PC-3 (cell line): ENCODE data around the gene GATAD2A.

Source experiments
- EZH2phosphoT487 ChIP-seq: fragments of 300-600 bp; sonication (generic); IDR thresholded peaks from 2 replicates; pipeline ENCODE4 v1.6.1; 2018; ENCODE audit warnings: mild to moderate bottlenecking, antibody characterized with exemption, low read length, borderline replicate concordance
- TF ChIP-seq, protein P1 (sequence below): fragments of 300-600 bp; sonication (generic); conservative IDR thresholded peaks from 2 replicates; pipeline ENCODE4 v1.5.1; 2017; ENCODE audit warnings: antibody characterized with exemption, low read depth, mild to moderate bottlenecking, low read length

DNA sequence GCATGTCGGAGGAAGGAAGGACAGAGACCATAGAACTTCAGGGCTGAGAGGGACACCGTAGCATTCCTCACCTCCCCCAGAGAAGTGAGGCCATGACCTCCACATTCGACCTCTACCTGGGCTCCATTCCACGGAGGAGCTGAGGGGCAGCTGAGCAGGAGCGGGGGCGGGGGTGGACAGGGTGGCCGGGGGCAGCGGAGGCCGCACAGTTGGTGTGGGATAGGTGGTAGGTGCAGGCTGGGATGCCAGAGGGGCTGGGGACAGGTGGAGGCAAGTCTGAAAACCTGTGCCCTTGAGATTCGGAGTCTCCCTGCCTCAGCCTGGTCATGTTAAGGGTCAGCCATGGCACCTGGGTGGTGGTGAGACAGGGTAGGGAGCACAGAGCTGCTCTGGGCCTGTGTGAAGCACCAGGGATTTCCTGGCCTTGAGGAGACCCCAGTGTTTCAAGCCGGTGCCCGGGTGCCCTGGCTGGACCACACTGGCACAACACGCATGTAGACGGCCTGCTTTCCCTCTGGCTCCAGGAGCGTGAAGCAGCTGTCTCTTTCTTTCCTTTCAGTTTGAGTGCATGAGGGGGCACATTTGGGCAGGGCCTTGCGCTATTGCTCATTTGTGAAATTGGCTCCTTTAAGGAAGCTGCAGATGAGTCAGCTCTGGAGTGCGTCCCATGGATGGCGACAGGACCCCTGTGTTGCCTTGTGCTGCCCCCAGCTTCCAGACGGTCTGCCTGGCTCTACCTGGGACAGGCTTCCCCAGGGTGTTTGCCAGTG lies 58.1 kb downstream of the GATAD2A start:
- TF ChIP-seq, protein P1, sequence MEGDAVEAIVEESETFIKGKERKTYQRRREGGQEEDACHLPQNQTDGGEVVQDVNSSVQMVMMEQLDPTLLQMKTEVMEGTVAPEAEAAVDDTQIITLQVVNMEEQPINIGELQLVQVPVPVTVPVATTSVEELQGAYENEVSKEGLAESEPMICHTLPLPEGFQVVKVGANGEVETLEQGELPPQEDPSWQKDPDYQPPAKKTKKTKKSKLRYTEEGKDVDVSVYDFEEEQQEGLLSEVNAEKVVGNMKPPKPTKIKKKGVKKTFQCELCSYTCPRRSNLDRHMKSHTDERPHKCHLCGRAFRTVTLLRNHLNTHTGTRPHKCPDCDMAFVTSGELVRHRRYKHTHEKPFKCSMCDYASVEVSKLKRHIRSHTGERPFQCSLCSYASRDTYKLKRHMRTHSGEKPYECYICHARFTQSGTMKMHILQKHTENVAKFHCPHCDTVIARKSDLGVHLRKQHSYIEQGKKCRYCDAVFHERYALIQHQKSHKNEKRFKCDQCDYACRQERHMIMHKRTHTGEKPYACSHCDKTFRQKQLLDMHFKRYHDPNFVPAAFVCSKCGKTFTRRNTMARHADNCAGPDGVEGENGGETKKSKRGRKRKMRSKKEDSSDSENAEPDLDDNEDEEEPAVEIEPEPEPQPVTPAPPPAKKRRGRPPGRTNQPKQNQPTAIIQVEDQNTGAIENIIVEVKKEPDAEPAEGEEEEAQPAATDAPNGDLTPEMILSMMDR = no peak
- no peak for TF ChIP-seq EZH2phosphoT487
